ENCODE results near the gene RAPGEF5. TPM values are rescaled to one million over a fixed set of nuclear protein-coding genes. Genes with fewer than 3 reads are reported as not detected.

RAPGEF5 gene
- total RNA-seq, 1 experiment from 2014 or later = 15.6 TPM

DNA sequence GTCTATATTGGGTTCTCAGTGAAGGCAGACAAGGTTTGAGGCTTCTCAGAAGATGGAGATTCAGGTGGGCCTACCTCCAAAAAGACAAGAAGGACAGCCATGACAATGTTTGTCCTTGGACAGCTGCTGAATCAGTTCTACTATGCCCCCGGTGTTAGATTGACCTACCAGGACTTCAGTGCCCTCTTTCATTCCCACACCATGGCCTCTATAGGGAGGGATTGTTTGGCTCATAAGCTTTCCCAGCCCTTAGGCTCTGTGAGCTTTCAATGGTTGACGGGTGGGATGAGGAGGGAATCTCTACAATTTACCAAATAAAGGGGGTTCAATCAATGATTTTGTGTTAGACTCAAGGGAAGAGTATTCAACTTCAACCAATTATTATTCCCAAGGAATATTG lies 23.4 kb upstream of the RAPGEF5 start:
- Histone ChIP-seq H3K4me3 (replicated peaks in 1 of 2; ENCODE audit: low read depth in 1 of 2, low read length in 2 of 2) (no peak overlapping the region), H3K27ac (ENCODE audit: low read depth, low read length) (no peak overlapping the region), H2AFZ (ENCODE audit: low read depth, low read length, poor library complexity, severe bottlenecking) (no peak overlapping the region), H3K36me3 (ENCODE audit: control insufficient read depth in 1 of 2, insufficient read depth in 2 of 2, low read length in 2 of 2) (no peaks in the 10 kb centered on the region), H3K4me2 (ENCODE audit: low read length) (no peak overlapping the region), H3K9me3 (ENCODE audit: control insufficient read depth in 1 of 2, insufficient read depth in 1 of 2, low read depth in 1 of 2, low read length in 2 of 2) (no peaks in the 10 kb centered on the region), H3K9me2 (ENCODE audit: insufficient read depth) (no peaks in the 10 kb centered on the region), H3K9ac (ENCODE audit: low read length) (no peak overlapping the region), H3K4me1 (ENCODE audit: control insufficient read depth in 1 of 2, insufficient read depth in 2 of 2, low read length in 2 of 2) (no peaks in the 10 kb centered on the region), H3K79me2 (ENCODE audit: insufficient read depth, low read length) (no peaks in the 10 kb centered on the region), H4K20me1 (ENCODE audit: insufficient read depth) (no peaks in the 10 kb centered on the region), H3K27me3 (ENCODE audit: insufficient read depth, low read length) (no peaks in the 10 kb centered on the region)
- TF ChIP-seq, protein P1, sequence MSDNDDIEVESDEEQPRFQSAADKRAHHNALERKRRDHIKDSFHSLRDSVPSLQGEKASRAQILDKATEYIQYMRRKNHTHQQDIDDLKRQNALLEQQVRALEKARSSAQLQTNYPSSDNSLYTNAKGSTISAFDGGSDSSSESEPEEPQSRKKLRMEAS (IDR thresholded peaks at IDR 0.05) = no peak
- no peak for TF ChIP-seq JUND (IDR thresholded peaks at IDR 0.05)
- no peak for TF ChIP-seq CBX3 (IDR thresholded peaks at IDR 0.05; ENCODE audit: low read depth)
- TF ChIP-seq, protein P2, sequence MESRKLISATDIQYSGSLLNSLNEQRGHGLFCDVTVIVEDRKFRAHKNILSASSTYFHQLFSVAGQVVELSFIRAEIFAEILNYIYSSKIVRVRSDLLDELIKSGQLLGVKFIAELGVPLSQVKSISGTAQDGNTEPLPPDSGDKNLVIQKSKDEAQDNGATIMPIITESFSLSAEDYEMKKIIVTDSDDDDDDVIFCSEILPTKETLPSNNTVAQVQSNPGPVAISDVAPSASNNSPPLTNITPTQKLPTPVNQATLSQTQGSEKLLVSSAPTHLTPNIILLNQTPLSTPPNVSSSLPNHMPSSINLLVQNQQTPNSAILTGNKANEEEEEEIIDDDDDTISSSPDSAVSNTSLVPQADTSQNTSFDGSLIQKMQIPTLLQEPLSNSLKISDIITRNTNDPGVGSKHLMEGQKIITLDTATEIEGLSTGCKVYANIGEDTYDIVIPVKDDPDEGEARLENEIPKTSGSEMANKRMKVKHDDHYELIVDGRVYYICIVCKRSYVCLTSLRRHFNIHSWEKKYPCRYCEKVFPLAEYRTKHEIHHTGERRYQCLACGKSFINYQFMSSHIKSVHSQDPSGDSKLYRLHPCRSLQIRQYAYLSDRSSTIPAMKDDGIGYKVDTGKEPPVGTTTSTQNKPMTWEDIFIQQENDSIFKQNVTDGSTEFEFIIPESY (IDR thresholded peaks at IDR 0.05; ENCODE audit: extremely low read depth, insufficient replicate concordance, low read length) = no peak
- TF ChIP-seq, protein P3, sequence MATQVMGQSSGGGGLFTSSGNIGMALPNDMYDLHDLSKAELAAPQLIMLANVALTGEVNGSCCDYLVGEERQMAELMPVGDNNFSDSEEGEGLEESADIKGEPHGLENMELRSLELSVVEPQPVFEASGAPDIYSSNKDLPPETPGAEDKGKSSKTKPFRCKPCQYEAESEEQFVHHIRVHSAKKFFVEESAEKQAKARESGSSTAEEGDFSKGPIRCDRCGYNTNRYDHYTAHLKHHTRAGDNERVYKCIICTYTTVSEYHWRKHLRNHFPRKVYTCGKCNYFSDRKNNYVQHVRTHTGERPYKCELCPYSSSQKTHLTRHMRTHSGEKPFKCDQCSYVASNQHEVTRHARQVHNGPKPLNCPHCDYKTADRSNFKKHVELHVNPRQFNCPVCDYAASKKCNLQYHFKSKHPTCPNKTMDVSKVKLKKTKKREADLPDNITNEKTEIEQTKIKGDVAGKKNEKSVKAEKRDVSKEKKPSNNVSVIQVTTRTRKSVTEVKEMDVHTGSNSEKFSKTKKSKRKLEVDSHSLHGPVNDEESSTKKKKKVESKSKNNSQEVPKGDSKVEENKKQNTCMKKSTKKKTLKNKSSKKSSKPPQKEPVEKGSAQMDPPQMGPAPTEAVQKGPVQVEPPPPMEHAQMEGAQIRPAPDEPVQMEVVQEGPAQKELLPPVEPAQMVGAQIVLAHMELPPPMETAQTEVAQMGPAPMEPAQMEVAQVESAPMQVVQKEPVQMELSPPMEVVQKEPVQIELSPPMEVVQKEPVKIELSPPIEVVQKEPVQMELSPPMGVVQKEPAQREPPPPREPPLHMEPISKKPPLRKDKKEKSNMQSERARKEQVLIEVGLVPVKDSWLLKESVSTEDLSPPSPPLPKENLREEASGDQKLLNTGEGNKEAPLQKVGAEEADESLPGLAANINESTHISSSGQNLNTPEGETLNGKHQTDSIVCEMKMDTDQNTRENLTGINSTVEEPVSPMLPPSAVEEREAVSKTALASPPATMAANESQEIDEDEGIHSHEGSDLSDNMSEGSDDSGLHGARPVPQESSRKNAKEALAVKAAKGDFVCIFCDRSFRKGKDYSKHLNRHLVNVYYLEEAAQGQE (IDR thresholded peaks at IDR 0.05; ENCODE audit: low read depth) = no peak
- TF ChIP-seq TCF7L2 (IDR thresholded peaks at IDR 0.05; ENCODE audit: borderline replicate concordance, extremely low read depth, insufficient read depth, insufficient read length) = no peak
- no peak for TF ChIP-seq POLR2A (IDR thresholded peaks at IDR 0.05; ENCODE audit: borderline replicate concordance, extremely low read depth, insufficient read depth, insufficient read length)
- no peak for TF ChIP-seq SIN3A (IDR thresholded peaks at IDR 0.05; ENCODE audit: low read depth)
- no peak for TF ChIP-seq FOSL1 (IDR thresholded peaks at IDR 0.05; ENCODE audit: low read depth)
- TF ChIP-seq ZNF274 (IDR thresholded peaks at IDR 0.05; ENCODE audit: low read depth, low read length) = no peak
- no peak for TF ChIP-seq ZFX (IDR thresholded peaks at IDR 0.05)
- no peak for TF ChIP-seq YY1 (IDR thresholded peaks at IDR 0.05; ENCODE audit: extremely low read depth, insufficient replicate concordance, low read depth, low read length)
- TF ChIP-seq RAD21 (IDR thresholded peaks at IDR 0.05; ENCODE audit: low read depth) = no peak
- TF ChIP-seq, protein P4, sequence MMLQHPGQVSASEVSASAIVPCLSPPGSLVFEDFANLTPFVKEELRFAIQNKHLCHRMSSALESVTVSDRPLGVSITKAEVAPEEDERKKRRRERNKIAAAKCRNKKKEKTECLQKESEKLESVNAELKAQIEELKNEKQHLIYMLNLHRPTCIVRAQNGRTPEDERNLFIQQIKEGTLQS (IDR thresholded peaks at IDR 0.05) = no peak
- no peak for TF ChIP-seq EZH2 (IDR thresholded peaks at IDR 0.05)
- ChIA-PET CTCF (no interaction called here), RAD21 (ENCODE audit: low non-redundant PET in 1 of 2, low total read pairs in 2 of 2, uncharacterized antibody in 2 of 2, unreplicated experiment in 2 of 2) (no interaction called here), POLR2A (no interaction called here)
- ATAC-seq = no peak
- intact Hi-C loops (cut with micrococcal nuclease) = no loop called here
- no TSS peak for BruUV-seq (replicated peaks)
- no peak for DNase-seq (ENCODE audit: low read depth, low spot score)
